ENCODE results near the gene DIP2B.

The DIP2B gene

GRCh38 chr12:50597200-50598195 lies 92.7 kb downstream of the DIP2B start:
- DNase-seq (ENCODE audit: low spot score) = peak; percentile 86
- no peak for TF ChIP-seq CTCF (IDR thresholded peaks at IDR 0.05; ENCODE audit: extremely low read depth, missing control alignments)

- TF ChIP-seq CTCF (IDR thresholded peaks at IDR 0.05; ENCODE audit: extremely low read depth, missing control alignments) = no peak
Measured at GRCh38 chr12:50598321-50598862, 93.6 kb downstream of the DIP2B start.

GRCh38 chr12:50599366-50600095 lies 94.7 kb downstream of the DIP2B start:
- no peak for DNase-seq (ENCODE audit: low spot score)
- no peak for TF ChIP-seq CTCF (IDR thresholded peaks at IDR 0.05; ENCODE audit: extremely low read depth, missing control alignments)

More at GRCh38 chr12:50598321-50598862, 93.6 kb downstream of the DIP2B start:
- peak; percentile 46 for DNase-seq (ENCODE audit: low spot score)

- TF ChIP-seq CTCF (IDR thresholded peaks at IDR 0.05; ENCODE audit: extremely low read depth, missing control alignments) = no peak
- no peak for DNase-seq (ENCODE audit: low spot score)
Measured at GRCh38 chr12:50600364-50600763, 95.6 kb downstream of the DIP2B start.

- TF ChIP-seq CTCF (IDR thresholded peaks at IDR 0.05; ENCODE audit: extremely low read depth, missing control alignments) = no peak
- no peak for DNase-seq (ENCODE audit: low spot score)
Measured at GRCh38 chr12:50603817-50604639, 99.2 kb downstream of the DIP2B start.

GRCh38 chr12:50604640-50604920 lies 99.8 kb downstream of the DIP2B start:
- TF ChIP-seq CTCF (IDR thresholded peaks at IDR 0.05; ENCODE audit: extremely low read depth, missing control alignments) = no peak
- DNase-seq (ENCODE audit: low spot score) = no peak
